ENCODE data around the gene SMURF2. TPM values are rescaled to one million over a fixed set of nuclear protein-coding genes. Genes with fewer than 3 reads are reported as not detected.

The SMURF2 gene
- total and polyA plus RNA-seq, 9 of the 15 experiments (the other 6 are each of a cell fraction or from before 2014, with no cell fraction given) = 3.8 to 22.0 (median 14.8) TPM

DNA sequence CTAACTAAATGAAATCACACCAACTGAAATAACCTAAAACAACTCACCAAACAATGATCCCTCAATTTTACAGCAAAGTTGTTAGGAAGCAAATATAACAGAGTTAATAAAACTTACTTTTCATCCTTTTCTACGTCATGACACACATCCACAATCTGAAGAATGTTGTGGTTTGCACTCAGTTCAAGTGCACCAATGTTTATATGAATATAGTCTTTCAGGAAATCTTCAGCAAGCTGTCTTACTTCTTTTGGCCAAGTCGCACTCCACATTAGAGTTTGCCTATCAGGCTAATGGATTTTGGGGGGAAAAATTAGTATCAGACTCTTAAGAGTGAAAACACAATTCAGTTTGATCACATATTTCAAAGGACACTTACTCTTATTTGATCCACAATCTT is 159.3 kb downstream of the SMURF2 start:
- Histone ChIP-seq H3K4me1 (replicated peaks in 1 of 2; ENCODE audit: control insufficient read depth in 2 of 2, insufficient read depth in 2 of 2, low read length in 2 of 2) (peaks cover 9 to 13% of the 10 kb centered on the region in 2 experiments; a peak in 3 of 5 replicates), H4K20me1 (replicated peaks; ENCODE audit: control insufficient read depth, insufficient read depth, low read length) (peaks cover 27% of the 10 kb centered on the region), H2AFZ (ENCODE audit: low read depth, low read length) (no peak overlapping the region), H3K4me3 (no peak overlapping the region), H3K27ac (ENCODE audit: extremely low read depth, low read depth, low read length) (no peak overlapping the region), H3K9me3 (replicated peaks; ENCODE audit: control insufficient read depth, insufficient read depth, low read depth, low read length) (no peaks in the 10 kb centered on the region), H3K79me2 (ENCODE audit: control insufficient read depth, insufficient read depth, low read length) (peaks cover 75% of the 10 kb centered on the region), H3K4me2 (ENCODE audit: insufficient read depth, low read length) (no peak overlapping the region), H3K9me1 (ENCODE audit: control insufficient read depth, insufficient read depth, low read length) (no peaks in the 10 kb centered on the region), H3K9ac (ENCODE audit: insufficient read depth in 1 of 2, low read depth in 2 of 2, low read length in 2 of 2) (no peak overlapping the region), H3K27me3 (ENCODE audit: control insufficient read depth in 2 of 2, insufficient read depth in 2 of 2, low read length in 2 of 2) (no peaks in the 10 kb centered on the region), H3K36me3 (ENCODE audit: control insufficient read depth, insufficient read depth, low read length) (peaks cover 78% of the 10 kb centered on the region)
- TF ChIP-seq PURB (CRISPR knock-in tag; IDR thresholded peaks at IDR 0.05; ENCODE audit: low read depth) (no peak), FIP1L1 (IDR thresholded peaks at IDR 0.05; ENCODE audit: low read depth, low read length, poor library complexity, severe bottlenecking) (peak; percentile 13), ZNF12 (CRISPR knock-in tag; IDR thresholded peaks at IDR 0.05) (no peak), ZNF384 (IDR thresholded peaks at IDR 0.05; ENCODE audit: low read depth, low read length) (no peak), RBFOX2 (IDR thresholded peaks at IDR 0.05; ENCODE audit: low read depth, low read length) (peak; percentile 54), ZNF23 (CRISPR knock-in tag; IDR thresholded peaks at IDR 0.05) (no peak), FOXA3 (CRISPR knock-in tag; conservative IDR thresholded peaks at IDR 0.05 in 1 of 2, IDR thresholded peaks at IDR 0.05 in 1 of 2) (no peak), POLR2G (IDR thresholded peaks at IDR 0.05; ENCODE audit: low read depth, low read length) (peak; percentile 22; the same call in 1 of the 2 replicates), RBM22 (IDR thresholded peaks at IDR 0.05; ENCODE audit: low read depth, low read length, poor library complexity, severe bottlenecking) (peak; percentile 15)
- TF ChIP-seq, protein P1, sequence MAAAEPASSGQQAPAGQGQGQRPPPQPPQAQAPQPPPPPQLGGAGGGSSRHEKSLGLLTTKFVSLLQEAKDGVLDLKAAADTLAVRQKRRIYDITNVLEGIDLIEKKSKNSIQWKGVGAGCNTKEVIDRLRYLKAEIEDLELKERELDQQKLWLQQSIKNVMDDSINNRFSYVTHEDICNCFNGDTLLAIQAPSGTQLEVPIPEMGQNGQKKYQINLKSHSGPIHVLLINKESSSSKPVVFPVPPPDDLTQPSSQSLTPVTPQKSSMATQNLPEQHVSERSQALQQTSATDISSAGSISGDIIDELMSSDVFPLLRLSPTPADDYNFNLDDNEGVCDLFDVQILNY (CRISPR knock-in tag; IDR thresholded peaks at IDR 0.05) = 0 out of 2 replicates have a peak, but pooled peaks have one; percentile 50
- in situ Hi-C loops (cut with MboI) (no loop called here), intact Hi-C loops (cut with micrococcal nuclease) (loop anchor here (10.0 kb wide), 1 partner anchor 232 kb away; no protein-coding TSS in a partner anchor)
- WGBS (ENCODE audit: insufficient coverage, low coverage, missing lambda C conversion rate) = 100% methylated on average over 2 of the region's 2 CpGs
- DNase-seq (ENCODE audit: extremely low read depth in 1 of 4, low spot score in 3 of 4) (no peak), ATAC-seq (no peak), FAIRE-seq (no peak)
- ChIA-PET CTCF (ENCODE audit: low intra/inter-chr PET ratio) (no interaction called here), POLR2A (interaction anchor here (0.7 to 6.8 kb wide), 14 partner anchors 6 to 206 kb away, joined by 3 to 114 read pairs (median 4); partner anchors contain the start of gene POLG2)
- no TSS peak for BruUV-seq (replicated peaks)

Measured in K562 (cell line).